Natural killer cell (primary cell): Measurements from ENCODE around the gene ZGPAT. TPM values are rescaled to one million over a fixed set of nuclear protein-coding genes. Genes with fewer than 3 reads are reported as not detected.
"Not testable (repeated sequence)": the region's sequence is repeated elsewhere in the genome, so short reads cannot be mapped to it uniquely, and the experiment has no call there.

Source experiments
- ATAC-seq, 3 donors: fragments of 150-1000 bp in 2 of 3; fragments of 200-7000 bp in 1 of 3; cut with Tn5 transposase; 1 replicate in 1 of 3; 2 replicates in 2 of 3; pipeline ENCODE4 v1.10.0; 2021; ENCODE audit warnings: mild to moderate bottlenecking in 2 of 3, moderate library complexity in 2 of 3
- DNase-seq, 2 donors: peaks; one replicate each; pipeline versions ENCODE4 v3.0.0 to v3.0.0-alpha.2; 2013 to 2021; ENCODE audit warnings: mixed read lengths in 1 of 2
- H3K27ac ChIP-seq: one replicate; pipeline ENCODE4 v1.5.1; 2013; ENCODE audit warnings: mild to moderate bottlenecking, low read length
- H3K27me3 ChIP-seq: one replicate; pipeline ENCODE4 v1.6.1; 2013; ENCODE audit warnings: low read length; ENCODE audit not compliant: control insufficient read depth, insufficient read depth
- H3K36me3 ChIP-seq: one replicate; pipeline ENCODE4 v1.6.1; 2013; ENCODE audit warnings: low read length; ENCODE audit not compliant: control insufficient read depth, insufficient read depth
- H3K4me1 ChIP-seq: one replicate; pipeline ENCODE4 v1.6.1; 2013; ENCODE audit warnings: low read length; ENCODE audit not compliant: control insufficient read depth, insufficient read depth
- H3K4me3 ChIP-seq: one replicate; pipeline ENCODE4 v1.5.1; 2013; ENCODE audit warnings: low read length
- H3K9me3 ChIP-seq: one replicate; pipeline ENCODE4 v1.6.1; 2013; ENCODE audit warnings: low read length; ENCODE audit not compliant: control insufficient read depth, insufficient read depth
- H3K27ac Mint-ChIP-seq, 2 donors: one replicate each; pipeline ENCODE4 v1.8.0; 2022; ENCODE audit warnings: mild to moderate bottlenecking in 2 of 2, mixed read lengths in 2 of 2, moderate library complexity in 1 of 2
- H3K27me3 Mint-ChIP-seq, 2 donors: one replicate each; pipeline ENCODE4 v1.8.0; 2022; ENCODE audit warnings: low read depth in 2 of 2, mixed read lengths in 2 of 2
- H3K36me3 Mint-ChIP-seq: one replicate; pipeline ENCODE4 v1.8.0; 2022; ENCODE audit warnings: mixed read lengths
- H3K4me1 Mint-ChIP-seq, 2 donors: one replicate each; pipeline ENCODE4 v1.8.0; 2022; ENCODE audit warnings: mixed read lengths in 2 of 2
- H3K4me3 Mint-ChIP-seq: one replicate; pipeline ENCODE4 v1.8.0; 2022; ENCODE audit warnings: mild to moderate bottlenecking, moderate library complexity, mixed read lengths
- H3K9me3 Mint-ChIP-seq, 2 donors: one replicate each; pipeline ENCODE4 v1.8.0; 2022; ENCODE audit warnings: mixed read lengths in 2 of 2
- CTCF ChIP-seq: fragments of 200-600 bp; IDR thresholded peaks from one replicate; pipeline ENCODE4 v1.8.0; 2022; ENCODE audit warnings: antibody characterized with exemption
- WGBS: methylation state at CpG from one replicate; pipeline ENCODE4 v1.1.7; 2013; ENCODE audit warnings: missing lambda C conversion rate; ENCODE audit not compliant: insufficient coverage; 5-methylcytosine and 5-hydroxymethylcytosine counted together
- intact Hi-C: fragments of 100-400 bp; cut with micrococcal nuclease; formaldehyde crosslinking; loops from one replicate; pipeline ENCODE4 v1.14.2; 2022
- total RNA-seq, 4 donors: library from RNA; stranded (reverse); fragments of 120-200 nt in 1 of 4; gene quantifications; one replicate each; pipeline versions ENCODE4 v1.2.3 to v1.2.4, GENCODE V29; 2013 to 2022

The ZGPAT gene
- total RNA-seq, 3 donors from 2014 or later (not counting 1 experiment from before 2014, with no cell fraction given) = 39.3 to 47.7 (median 46.1) TPM

GRCh38 chr20:63773571-63774241 lies 65.9 kb downstream of the ZGPAT start:
- no peak overlapping the region for H3K4me3 Mint-ChIP-seq
- no peaks in the 10 kb centered on the region for H3K36me3 Mint-ChIP-seq
- intact Hi-C loops = no loop called here
- no peaks in the 10 kb centered on the region for H3K4me1 Mint-ChIP-seq
- H3K27ac Mint-ChIP-seq = no peak overlapping the region
- Histone ChIP-seq H3K4me1 (no peaks in the 10 kb centered on the region), H3K4me3 (no peak overlapping the region), H3K27me3 (no peaks in the 10 kb centered on the region), H3K36me3 (no peaks in the 10 kb centered on the region), H3K27ac (no peak overlapping the region), H3K9me3 (no peaks in the 10 kb centered on the region)
- ATAC-seq = no peak
- H3K9me3 Mint-ChIP-seq = no peaks in the 10 kb centered on the region
- H3K27me3 Mint-ChIP-seq = no peaks in the 10 kb centered on the region
- DNase-seq = no peak
- WGBS = 88% methylated on average over 31 of the region's 33 CpGs
- no peak for TF ChIP-seq CTCF

- no peak for DNase-seq
- Mint-ChIP-seq H3K4me1 (no peaks in the 10 kb centered on the region), H3K9me3 (no peaks in the 10 kb centered on the region), H3K27me3 (no peaks in the 10 kb centered on the region), H3K4me3 (no peak overlapping the region), H3K36me3 (no peaks in the 10 kb centered on the region), H3K27ac (no peak overlapping the region)
- Histone ChIP-seq H3K4me1 (no peaks in the 10 kb centered on the region), H3K36me3 (no peaks in the 10 kb centered on the region), H3K9me3 (no peaks in the 10 kb centered on the region), H3K27ac (no peak overlapping the region), H3K27me3 (no peaks in the 10 kb centered on the region), H3K4me3 (no peak overlapping the region)
- intact Hi-C loops = no loop called here
- no peak for TF ChIP-seq CTCF
- no peak for ATAC-seq
- WGBS = 91% methylated on average over 10 of the region's 15 CpGs
Measured at GRCh38 chr20:63774306-63774705, 66.5 kb downstream of the ZGPAT start.

- ATAC-seq (peak in 1 of 3 donors; percentile 42), DNase-seq (peak in 1 of 2 donors; percentile 53)
- Histone ChIP-seq H3K9me3 (no peaks in the 10 kb centered on the region), H3K4me1 (no peaks in the 10 kb centered on the region), H3K36me3 (no peaks in the 10 kb centered on the region), H3K27me3 (no peaks in the 10 kb centered on the region), H3K27ac (no peak overlapping the region), H3K4me3 (no peak overlapping the region)
- H3K27me3 Mint-ChIP-seq = no peaks in the 10 kb centered on the region
- no peak overlapping the region for H3K27ac Mint-ChIP-seq
- intact Hi-C loops = no loop called here
- H3K4me3 Mint-ChIP-seq = no peak overlapping the region
- no peaks in the 10 kb centered on the region for H3K4me1 Mint-ChIP-seq
- peak; percentile 37 for TF ChIP-seq CTCF
- H3K36me3 Mint-ChIP-seq = no peaks in the 10 kb centered on the region
- WGBS = 80% methylated on average over 67 of the region's 67 CpGs
- H3K9me3 Mint-ChIP-seq = no peaks in the 10 kb centered on the region
Measured at GRCh38 chr20:63775096-63775978, 67.5 kb downstream of the ZGPAT start.

- DNase-seq, H3K27ac ChIP-seq, H3K36me3 Mint-ChIP-seq, ATAC-seq, intact Hi-C loops, H3K27me3 Mint-ChIP-seq, H3K4me3 Mint-ChIP-seq, H3K4me1 Mint-ChIP-seq, H3K27me3 ChIP-seq, H3K27ac Mint-ChIP-seq, H3K9me3 Mint-ChIP-seq, H3K36me3 ChIP-seq, H3K4me3 ChIP-seq, H3K4me1 ChIP-seq, H3K9me3 ChIP-seq: not testable (repeated sequence)
- WGBS = 89% methylated on average over 16 of the region's 23 CpGs
Measured at GRCh38 chr20:63776875-63777274, 69.0 kb downstream of the ZGPAT start.
